OCI-M2 (cell line): ENCODE data around the gene ZNF101.

ENCODE experiments used
- DNase-seq: peaks from one replicate; lab custom pipeline; 2025; ENCODE audit not compliant: unreplicated experiment; lab: John Stamatoyannopoulos, UW

The ZNF101 gene

GRCh38 chr19:19668230-19669012, at the start of gene ZNF101:
Gene ZNF101 (plus strand): TSS chr19:19668839. CDS start chr19:19668964, 125 bp downstream.
- DNase-seq: peak; percentile 89

- DNase-seq: no peak
Observed at GRCh38 chr19:19619181-19619848, 49.3 kb upstream of the ZNF101 start.

DNA sequence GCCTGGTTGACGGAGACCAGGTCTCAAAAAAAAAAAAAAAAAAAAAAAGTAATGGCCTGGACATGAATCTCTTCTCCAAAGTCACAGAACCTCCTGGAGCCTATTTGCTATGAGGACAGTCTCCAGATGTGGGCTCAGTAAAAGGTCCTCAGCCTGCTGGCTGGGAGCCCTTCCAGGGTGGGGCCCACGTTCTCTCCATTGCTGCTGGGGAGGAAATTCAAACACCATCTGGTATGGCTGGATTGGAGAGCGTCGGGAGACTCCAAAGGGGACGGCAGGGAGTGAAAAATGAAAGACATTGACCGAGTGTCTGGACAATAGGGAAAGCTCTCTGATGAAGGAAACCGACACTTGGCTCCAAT, 48.8 kb upstream of the ZNF101 start:
- DNase-seq: no peak

DNA sequence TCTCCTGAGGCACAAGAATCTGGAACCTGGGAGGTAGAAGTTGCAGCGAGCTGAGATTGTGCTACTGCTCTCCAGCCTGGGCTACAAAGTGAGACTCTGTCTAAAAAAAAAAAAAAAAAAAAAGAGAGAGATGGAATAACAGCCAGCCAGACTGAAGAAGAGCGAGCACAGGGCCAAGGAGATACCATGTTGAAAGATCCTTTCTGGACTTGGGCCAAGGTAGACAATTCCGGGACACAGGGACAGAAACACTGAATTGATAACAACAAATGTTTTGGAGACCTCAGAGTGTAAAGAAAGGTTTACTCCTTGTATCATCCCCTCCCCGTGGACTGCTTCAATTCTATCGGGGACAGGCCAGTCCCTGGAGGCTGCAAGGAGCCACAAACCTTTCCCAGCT, 45.3 kb upstream of the ZNF101 start:
- no peak for DNase-seq

- no peak for DNase-seq
Observed at GRCh38 chr19:19624032-19624570, 44.5 kb upstream of the ZNF101 start.

- no peak for DNase-seq
Observed at GRCh38 chr19:19626516-19627472, 41.8 kb upstream of the ZNF101 start.

- no peak for DNase-seq
Observed at GRCh38 chr19:19627621-19628500, 40.8 kb upstream of the ZNF101 start, which contains the start of gene LPAR2. Gene LPAR2 (minus strand): TSS chr19:19628220. CDS start chr19:19627275, 945 bp downstream.

GRCh38 chr19:19628501-19629134, 40.0 kb upstream of the ZNF101 start:
- no peak for DNase-seq

- DNase-seq: no peak
Observed at GRCh38 chr19:19630062-19630414, 38.6 kb upstream of the ZNF101 start.

GRCh38 chr19:19630426-19630825, 38.2 kb upstream of the ZNF101 start:
- no peak for DNase-seq

DNA sequence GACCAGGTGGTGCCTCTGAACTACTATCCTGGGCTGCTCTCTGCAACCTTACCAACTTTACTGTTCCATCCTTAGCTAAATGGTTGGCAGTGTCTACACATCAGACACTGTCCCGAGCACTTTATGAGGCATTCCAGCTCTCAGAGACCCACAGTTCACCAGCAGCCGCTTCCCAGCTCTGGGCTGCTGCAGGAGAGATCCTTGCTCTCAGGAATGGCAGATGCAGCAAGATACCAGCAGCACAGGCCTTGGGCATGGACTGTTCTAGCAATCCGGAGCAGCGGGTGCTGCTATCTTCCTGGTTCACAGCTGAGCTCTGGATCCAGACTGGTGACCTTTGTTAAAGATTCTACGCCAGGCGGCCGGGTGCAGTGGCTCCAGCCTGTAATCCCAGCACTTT, 37.3 kb upstream of the ZNF101 start:
- DNase-seq: no peak

GRCh38 chr19:19632661-19633060, 36.0 kb upstream of the ZNF101 start:
- no peak for DNase-seq

DNA sequence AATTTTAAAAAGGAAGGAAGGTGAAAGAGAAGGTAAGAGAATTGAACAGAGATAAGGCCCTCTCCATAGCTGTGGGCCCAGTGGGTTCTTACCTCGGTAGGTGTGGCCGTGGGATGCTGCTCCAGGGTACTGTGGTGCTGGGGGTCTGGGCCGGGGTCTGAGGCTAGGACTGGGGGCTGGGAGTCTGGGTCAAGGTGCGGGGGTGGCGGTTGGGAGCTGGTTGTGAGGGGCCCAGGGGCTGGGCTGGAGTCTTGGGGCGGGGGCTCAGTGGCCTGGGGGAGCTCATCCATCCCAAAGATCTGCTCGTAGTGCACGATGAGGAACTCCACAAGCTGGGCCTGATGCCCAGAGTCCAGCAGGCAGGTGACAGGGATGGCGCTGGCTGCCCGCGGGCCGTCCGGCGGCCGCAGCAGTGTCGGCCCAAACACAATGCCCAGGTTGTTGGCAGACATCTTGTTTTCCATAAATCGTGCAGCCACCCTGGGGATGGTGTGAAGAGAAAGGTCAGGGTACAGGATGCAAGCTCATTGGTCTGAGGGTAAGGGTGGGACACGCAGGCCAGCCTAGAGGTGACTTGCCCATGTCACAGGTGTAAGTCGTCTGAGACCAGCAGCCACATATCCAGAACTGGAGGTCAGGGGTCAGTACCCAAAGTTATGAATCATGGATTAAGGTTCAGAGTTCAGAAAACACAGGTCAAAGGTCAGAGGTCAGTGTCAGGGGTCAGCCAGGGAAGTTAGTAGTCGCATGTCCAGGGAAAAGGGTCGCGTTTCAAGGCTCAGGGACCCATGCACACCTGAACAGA, 34.7 kb upstream of the ZNF101 start:
- no peak for DNase-seq

- DNase-seq: no peak
Observed at GRCh38 chr19:19634516-19635312, 33.9 kb upstream of the ZNF101 start.

DNA sequence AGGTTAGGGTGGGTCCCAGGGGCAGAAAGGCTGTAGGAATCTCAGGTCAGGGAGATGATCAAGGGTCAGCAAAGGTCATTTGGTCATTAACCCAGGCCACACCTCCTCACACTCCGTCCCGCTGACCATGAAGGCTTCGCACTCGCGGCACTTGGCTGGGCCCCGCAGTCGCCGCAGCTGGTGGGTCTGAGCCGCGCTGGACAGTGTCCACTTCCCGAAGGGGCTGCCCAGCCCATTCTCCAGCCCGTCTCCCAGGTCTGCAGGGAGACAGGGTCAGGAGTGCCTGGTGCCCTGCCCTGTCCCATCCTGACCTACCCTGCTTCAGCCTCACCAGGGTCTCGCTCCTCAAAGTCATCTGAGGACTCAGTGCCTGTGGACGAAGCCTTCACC, 33.3 kb upstream of the ZNF101 start:
- DNase-seq: no peak

GRCh38 chr19:19636573-19637185, 32.0 kb upstream of the ZNF101 start:
- no peak for DNase-seq

- DNase-seq: no peak
Observed at GRCh38 chr19:19637186-19637522, 31.5 kb upstream of the ZNF101 start.
